A673 (cell line): ENCODE measurements around the gene ADAMTSL2. TPM values are rescaled to one million over a fixed set of nuclear protein-coding genes. Genes with fewer than 3 reads are reported as not detected.

Source experiments
- BruUV-seq: library from RNA; stranded (reverse); fragments of 400-500 nt; replicated peaks from 2 replicates; lab custom pipeline; 2021; lab: Mats Ljungman, UMichigan
- CTCF ChIA-PET: fragments of 300-600 bp; sonication (Branson Sonifier 250); formaldehyde crosslinking; loops from one replicate; lab custom pipeline; 2022; ENCODE audit warnings: antibody characterized with exemption; lab: Charles Lee
- POLR2A ChIA-PET: fragments of 300-600 bp; sonication (Branson Sonifier 250); formaldehyde crosslinking; loops from one replicate; lab custom pipeline; 2022; ENCODE audit warnings: antibody characterized with exemption; ENCODE audit not compliant: low non-redundant PET; lab: Charles Lee
- DNase-seq: peaks from one replicate; pipeline ENCODE4 v3.0.0-alpha.2; 2015; ENCODE audit warnings: low spot score
- H3K27ac ChIP-seq: fragments of 200-600 bp; sonication (generic); 2 replicates; pipeline ENCODE4 v1.5.1; 2016; ENCODE audit warnings: mixed run types, low read depth, mild to moderate bottlenecking, mixed read lengths, antibody characterized with exemption, low read length; ENCODE audit not compliant: poor library complexity, severe bottlenecking
- H3K27me3 ChIP-seq: fragments of 200-600 bp; sonication (generic); replicated peaks from 2 replicates; pipeline ENCODE4 v1.6.1; 2017; ENCODE audit warnings: mixed run types, low read depth, mild to moderate bottlenecking, mixed read lengths, antibody characterized with exemption, low read length; ENCODE audit not compliant: insufficient read depth, poor library complexity
- H3K36me3 ChIP-seq: fragments of 200-600 bp; sonication (generic); 2 replicates; pipeline ENCODE4 v1.6.1; 2016; ENCODE audit warnings: mixed run types, mild to moderate bottlenecking, mixed read lengths, antibody characterized with exemption, low read length; ENCODE audit not compliant: insufficient read depth, poor library complexity, severe bottlenecking
- H3K4me1 ChIP-seq: fragments of 200-600 bp; sonication (generic); 2 replicates; pipeline ENCODE4 v1.6.1; 2017; ENCODE audit warnings: mixed run types, mild to moderate bottlenecking, mixed read lengths, antibody characterized with exemption, low read length; ENCODE audit not compliant: insufficient read depth, poor library complexity, severe bottlenecking
- H3K4me3 ChIP-seq: fragments of 200-600 bp; sonication (generic); 2 replicates; pipeline ENCODE4 v1.5.1; 2016; ENCODE audit warnings: low read depth, mixed run types, mild to moderate bottlenecking, mixed read lengths, low read length; ENCODE audit not compliant: poor library complexity, severe bottlenecking
- H3K9me3 ChIP-seq: fragments of 200-600 bp; sonication (generic); 2 replicates; pipeline ENCODE4 v1.6.1; 2016; ENCODE audit warnings: mixed run types, low read depth, mild to moderate bottlenecking, mixed read lengths, antibody characterized with exemption, low read length; ENCODE audit not compliant: poor library complexity, severe bottlenecking
- EZH2 ChIP-seq: fragments of 200-600 bp; sonication (generic); IDR thresholded peaks from 2 replicates; pipeline ENCODE4 v1.6.1; 2017; ENCODE audit warnings: borderline replicate concordance, low read depth, mild to moderate bottlenecking, mixed read lengths, antibody characterized with exemption, low read length; ENCODE audit not compliant: poor library complexity, severe bottlenecking
- intact Hi-C: fragments of 100-400 bp; cut with micrococcal nuclease; formaldehyde crosslinking; loops from one replicate; pipeline ENCODE4 v1.10.0; 2022; ENCODE audit not compliant: unreplicated experiment
- total RNA-seq: library from RNA; stranded (reverse); gene quantifications from 2 replicates; pipeline ENCODE4 v1.2.3, GENCODE V29; 2021
- TF ChIP-seq, protein P1 (sequence below): fragments of 300-800, 200-600 bp; sonication (generic); conservative IDR thresholded peaks from 2 replicates; pipeline ENCODE4 v1.5.1; 2017; ENCODE audit warnings: low read depth, mild to moderate bottlenecking, antibody characterized with exemption, low read length, moderate library complexity, mixed read lengths

Gene ADAMTSL2
- total RNA-seq, 1 experiment from 2014 or later, result 0.06 TPM

DNA sequence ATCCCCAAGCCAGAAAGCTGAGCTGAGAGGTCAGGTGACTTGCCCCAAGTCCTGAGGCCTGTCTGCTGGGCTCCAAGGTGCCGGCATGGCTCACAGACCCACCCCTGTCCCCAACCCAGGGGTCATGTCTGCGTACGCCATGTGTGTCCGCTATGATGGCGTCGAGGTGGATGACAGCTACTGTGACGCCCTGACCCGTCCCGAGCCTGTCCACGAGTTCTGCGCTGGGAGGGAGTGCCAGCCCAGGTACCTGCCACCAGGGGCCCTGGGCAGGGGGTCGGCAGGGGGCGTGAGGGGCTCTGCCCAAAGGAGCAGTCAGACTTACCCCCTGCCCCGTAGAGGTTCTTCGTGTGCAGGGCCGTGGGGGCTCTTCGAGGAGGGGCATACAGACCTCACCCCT is 32.3 kb downstream of the ADAMTSL2 start:
- H3K27ac ChIP-seq, result no peak overlapping the region
- TF ChIP-seq, protein P1, sequence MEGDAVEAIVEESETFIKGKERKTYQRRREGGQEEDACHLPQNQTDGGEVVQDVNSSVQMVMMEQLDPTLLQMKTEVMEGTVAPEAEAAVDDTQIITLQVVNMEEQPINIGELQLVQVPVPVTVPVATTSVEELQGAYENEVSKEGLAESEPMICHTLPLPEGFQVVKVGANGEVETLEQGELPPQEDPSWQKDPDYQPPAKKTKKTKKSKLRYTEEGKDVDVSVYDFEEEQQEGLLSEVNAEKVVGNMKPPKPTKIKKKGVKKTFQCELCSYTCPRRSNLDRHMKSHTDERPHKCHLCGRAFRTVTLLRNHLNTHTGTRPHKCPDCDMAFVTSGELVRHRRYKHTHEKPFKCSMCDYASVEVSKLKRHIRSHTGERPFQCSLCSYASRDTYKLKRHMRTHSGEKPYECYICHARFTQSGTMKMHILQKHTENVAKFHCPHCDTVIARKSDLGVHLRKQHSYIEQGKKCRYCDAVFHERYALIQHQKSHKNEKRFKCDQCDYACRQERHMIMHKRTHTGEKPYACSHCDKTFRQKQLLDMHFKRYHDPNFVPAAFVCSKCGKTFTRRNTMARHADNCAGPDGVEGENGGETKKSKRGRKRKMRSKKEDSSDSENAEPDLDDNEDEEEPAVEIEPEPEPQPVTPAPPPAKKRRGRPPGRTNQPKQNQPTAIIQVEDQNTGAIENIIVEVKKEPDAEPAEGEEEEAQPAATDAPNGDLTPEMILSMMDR, result no peak
- TF ChIP-seq EZH2, result no peak
- H3K4me3 ChIP-seq, result no peak overlapping the region
- H3K4me1 ChIP-seq, result peaks cover 5% of the 10 kb centered on the region
- CTCF ChIA-PET, result no interaction called here
- H3K36me3 ChIP-seq, result no peaks in the 10 kb centered on the region
- DNase-seq, result no peak
- H3K9me3 ChIP-seq, result no peaks in the 10 kb centered on the region
- no peaks in the 10 kb centered on the region for H3K27me3 ChIP-seq
- intact Hi-C loops, result no loop called here
- POLR2A ChIA-PET, result no interaction called here
- BruUV-seq, result no TSS peak

DNA sequence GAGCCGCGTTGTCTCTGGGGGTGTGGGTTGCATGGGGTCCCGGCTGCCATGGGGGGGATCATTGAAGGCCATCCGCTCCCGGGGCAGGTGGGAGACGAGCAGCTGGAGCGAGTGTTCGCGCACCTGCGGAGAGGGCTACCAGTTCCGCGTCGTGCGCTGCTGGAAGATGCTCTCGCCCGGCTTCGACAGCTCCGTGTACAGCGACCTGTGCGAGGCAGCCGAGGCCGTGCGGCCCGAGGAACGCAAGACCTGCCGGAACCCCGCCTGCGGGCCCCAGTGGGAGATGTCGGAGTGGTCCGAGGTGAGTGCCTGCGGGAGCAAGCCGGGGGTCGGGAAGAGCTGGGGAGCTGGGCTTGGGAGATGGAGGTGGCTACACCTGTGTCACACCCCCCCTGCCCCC is 33.7 kb downstream of the ADAMTSL2 start:
- no TSS peak for BruUV-seq
- Histone ChIP-seq H3K9me3 (no peaks in the 10 kb centered on the region), H3K36me3 (no peaks in the 10 kb centered on the region), H3K4me1 (peaks cover 5% of the 10 kb centered on the region), H3K27ac (no peak overlapping the region), H3K27me3 (no peaks in the 10 kb centered on the region), H3K4me3 (no peak overlapping the region)
- no peak for DNase-seq
- TF ChIP-seq, protein P1, result no peak
- no peak for TF ChIP-seq EZH2
- ChIA-PET POLR2A (no interaction called here), CTCF (no interaction called here)
- intact Hi-C loops, result no loop called here

DNA sequence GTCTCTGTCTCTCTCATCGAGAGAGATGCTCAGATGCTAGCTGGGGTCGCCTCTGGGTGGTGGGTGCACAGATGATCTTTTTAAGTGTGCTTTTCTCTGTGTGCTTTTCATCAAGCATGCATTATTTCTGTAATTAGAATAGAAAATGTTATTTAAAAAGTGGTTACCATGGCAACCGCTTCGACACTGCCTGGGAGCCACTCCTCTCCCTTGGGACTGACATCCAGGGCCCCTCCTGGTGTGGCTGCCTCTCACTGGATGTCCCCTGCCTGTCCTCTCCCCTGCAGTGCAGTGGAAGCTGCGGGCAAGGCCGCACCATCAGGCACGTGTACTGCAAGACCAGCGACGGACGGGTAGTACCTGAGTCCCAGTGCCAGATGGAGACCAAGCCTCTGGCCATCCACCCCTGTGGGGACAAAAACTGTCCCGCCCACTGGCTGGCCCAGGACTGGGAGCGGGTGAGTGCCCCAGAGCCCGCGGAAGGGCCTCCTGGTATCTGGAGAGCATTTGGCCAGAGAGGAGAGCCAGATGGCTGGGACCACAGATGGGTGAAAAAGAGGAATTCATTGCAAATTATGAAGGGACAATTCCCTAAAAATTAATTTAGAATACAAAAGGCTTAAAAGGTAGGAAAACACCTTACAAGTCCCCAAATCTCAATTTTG is 34.7 kb downstream of the ADAMTSL2 start:
- DNase-seq, result no peak
- ChIA-PET CTCF (no interaction called here), POLR2A (no interaction called here)
- TF ChIP-seq, protein P1, result no peak
- TF ChIP-seq EZH2, result no peak
- Histone ChIP-seq H3K9me3 (no peaks in the 10 kb centered on the region), H3K36me3 (no peaks in the 10 kb centered on the region), H3K27ac (no peak overlapping the region), H3K4me3 (no peak overlapping the region), H3K27me3 (no peaks in the 10 kb centered on the region), H3K4me1 (no peaks in the 10 kb centered on the region)
- intact Hi-C loops, result no loop called here
- BruUV-seq, result no TSS peak
